Measurements from ENCODE around the gene REPS2. TPM values are rescaled to one million over a fixed set of nuclear protein-coding genes. Genes with fewer than 3 reads are reported as not detected.

REPS2 gene
- total and polyA plus RNA-seq, 4 donors = 1.1 to 7.9 (median 4.0) TPM

DNA sequence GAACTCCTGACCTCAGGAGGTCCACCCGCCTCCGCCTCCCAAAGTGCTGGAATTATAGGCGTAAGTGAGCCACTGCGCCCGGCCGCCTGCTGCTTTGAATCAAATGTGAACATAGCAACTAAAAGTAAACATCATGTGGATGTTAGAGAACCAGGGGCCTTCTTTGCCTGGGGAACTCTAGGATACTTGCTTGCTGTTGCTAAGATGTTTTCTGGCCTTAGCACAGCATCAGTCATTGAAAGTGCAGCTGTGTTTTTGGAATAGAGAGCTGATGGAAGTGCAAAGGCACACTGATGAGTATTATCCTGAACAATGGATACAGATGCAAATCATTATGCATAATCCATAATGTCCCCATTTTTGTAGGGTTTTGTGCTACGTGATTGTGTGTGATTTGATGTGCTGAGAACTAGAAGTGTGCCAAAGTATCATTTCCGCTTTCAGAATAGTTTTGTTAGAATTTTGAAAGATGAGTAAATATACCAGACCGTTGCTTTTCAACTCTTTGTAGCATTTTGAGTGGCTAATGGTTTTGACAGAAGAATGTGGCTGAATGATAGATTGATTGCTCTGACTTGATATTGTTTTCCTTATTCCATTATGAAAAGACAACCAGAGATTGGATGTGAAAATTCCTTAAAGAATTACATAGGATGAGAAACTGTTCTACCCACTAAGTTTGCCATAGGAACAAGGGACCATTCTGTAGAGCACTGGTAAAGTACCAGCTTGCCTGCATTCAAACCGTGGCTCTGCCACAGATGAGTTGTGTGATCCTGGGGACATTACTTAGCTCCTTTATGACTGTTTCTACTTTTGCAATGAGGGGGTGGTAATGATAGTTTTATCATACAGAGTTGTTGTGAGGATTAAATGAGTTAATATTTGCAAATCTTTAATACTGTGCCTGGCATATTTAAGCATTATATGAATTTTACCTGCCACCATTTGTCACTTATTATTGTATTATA is 74.7 kb downstream of the REPS2 start:
- intact Hi-C loops (cut with DNase I) = no loop called here
- ATAC-seq (ENCODE audit: low FRiP score) (no peak), DNase-seq (no peak)

DNA sequence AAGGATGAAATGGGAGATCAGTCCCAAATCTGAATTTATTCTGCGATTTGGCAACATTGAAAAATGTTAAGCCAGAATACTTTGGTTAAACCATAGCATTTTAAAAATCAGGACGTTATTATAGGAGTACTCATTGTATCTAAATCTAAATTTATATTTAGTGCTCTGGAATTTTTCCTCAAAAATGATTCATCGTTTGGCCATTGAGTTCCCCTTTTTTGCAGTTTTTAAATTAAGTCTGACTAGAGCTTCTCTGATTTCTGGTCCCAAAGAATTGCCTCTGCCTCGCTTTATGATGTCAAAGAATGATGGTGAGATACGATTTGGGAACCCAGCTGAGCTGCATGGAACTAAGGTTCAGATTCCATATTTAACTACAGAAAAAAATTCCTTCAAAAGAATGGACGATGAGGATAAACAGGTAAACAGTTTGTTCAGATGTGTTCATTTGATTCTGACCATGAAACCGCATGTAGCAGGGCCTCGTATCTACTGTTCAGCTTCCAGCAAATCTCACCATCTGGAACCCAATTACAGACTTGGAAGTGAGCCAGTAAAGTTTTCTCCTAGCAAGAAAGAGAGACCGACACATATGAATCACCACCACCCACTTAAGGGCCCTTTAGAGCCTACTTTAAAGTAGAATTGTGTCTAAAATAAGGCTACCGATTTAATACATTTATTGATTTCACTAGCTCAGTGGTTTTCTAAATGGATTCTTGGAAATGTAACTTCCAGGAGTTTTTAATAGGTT is 75.6 kb downstream of the REPS2 start:
- no peak for DNase-seq
- H3K9me3 ChIP-seq (ENCODE audit: control insufficient read depth, low read length) = no peaks in the 10 kb centered on the region
- no peak overlapping the region for H3K27ac ChIP-seq (ENCODE audit: low read depth in 1 of 2, low read length in 2 of 2)
- ATAC-seq (ENCODE audit: low FRiP score) = no peak
- no peaks in the 10 kb centered on the region for H3K36me3 ChIP-seq (ENCODE audit: control insufficient read depth in 1 of 2, insufficient read depth in 2 of 2, low read length in 1 of 2)
- 36 to 48% methylated on average over 10 of the region's 10 CpGs for WGBS, 2 donors
- no peaks in the 10 kb centered on the region for H3K27me3 ChIP-seq (ENCODE audit: control insufficient read depth in 1 of 2, insufficient read depth in 2 of 2, low read length in 1 of 2)
- H3K4me3 ChIP-seq (ENCODE audit: low read length in 2 of 2) = no peak overlapping the region
- peaks cover 0 to 4% of the 10 kb centered on the region in 2 donors for H3K4me1 ChIP-seq (ENCODE audit: control insufficient read depth in 1 of 2, insufficient read depth in 2 of 2, low read length in 2 of 2)
- intact Hi-C loops (cut with DNase I) = no loop called here

More for the DNA sequence above, 74.7 kb downstream of the REPS2 start:
- Histone ChIP-seq H3K9me3 (ENCODE audit: control insufficient read depth, low read length) (no peaks in the 10 kb centered on the region), H3K4me3 (ENCODE audit: low read length in 2 of 2) (no peak overlapping the region), H3K36me3 (ENCODE audit: control insufficient read depth in 1 of 2, insufficient read depth in 2 of 2, low read length in 1 of 2) (no peaks in the 10 kb centered on the region), H3K27ac (ENCODE audit: low read depth in 1 of 2, low read length in 2 of 2) (no peak overlapping the region), H3K4me1 (ENCODE audit: control insufficient read depth in 1 of 2, insufficient read depth in 2 of 2, low read length in 2 of 2) (peaks cover 0 to 4% of the 10 kb centered on the region in 2 donors), H3K27me3 (ENCODE audit: control insufficient read depth in 1 of 2, insufficient read depth in 2 of 2, low read length in 1 of 2) (no peaks in the 10 kb centered on the region)
- 82 to 91% methylated on average over 10 of the region's 10 CpGs for WGBS, 2 donors

DNA sequence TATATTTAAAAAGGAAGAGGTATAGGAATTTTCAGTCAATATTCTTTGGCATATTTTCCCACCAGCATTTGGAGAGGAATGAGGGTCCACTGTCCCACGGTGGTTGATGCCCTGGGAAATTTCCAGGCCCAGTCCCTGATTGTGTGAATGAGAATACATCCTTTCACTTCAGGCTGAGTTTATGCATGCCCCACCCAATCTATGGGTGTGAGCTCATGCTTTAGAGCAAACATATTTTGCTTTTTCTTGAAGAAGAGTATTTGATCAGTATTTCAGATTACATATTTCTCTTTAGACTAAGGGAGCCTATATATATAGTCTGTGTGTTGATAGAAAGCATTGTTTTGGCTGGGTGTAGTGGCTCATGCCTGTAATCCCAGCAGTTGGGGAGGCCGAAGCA is 77.2 kb downstream of the REPS2 start:
- no peaks in the 10 kb centered on the region for H3K36me3 ChIP-seq (ENCODE audit: control insufficient read depth in 1 of 2, insufficient read depth in 2 of 2, low read length in 1 of 2)
- H3K4me1 ChIP-seq (ENCODE audit: control insufficient read depth in 1 of 2, insufficient read depth in 2 of 2, low read length in 2 of 2) = peaks cover 0 to 4% of the 10 kb centered on the region in 2 donors
- DNase-seq (no peak), ATAC-seq (ENCODE audit: low FRiP score) (no peak)
- H3K4me3 ChIP-seq (ENCODE audit: low read length in 2 of 2) = no peak overlapping the region
- no peak overlapping the region for H3K27ac ChIP-seq (ENCODE audit: low read depth in 1 of 2, low read length in 2 of 2)
- intact Hi-C loops (cut with DNase I) = no loop called here
- no peaks in the 10 kb centered on the region for H3K9me3 ChIP-seq (ENCODE audit: control insufficient read depth, low read length)
- WGBS, 2 donors = 78 to 91% methylated on average over 2 of the region's 2 CpGs
- H3K27me3 ChIP-seq (ENCODE audit: control insufficient read depth in 1 of 2, insufficient read depth in 2 of 2, low read length in 1 of 2) = no peaks in the 10 kb centered on the region

DNA sequence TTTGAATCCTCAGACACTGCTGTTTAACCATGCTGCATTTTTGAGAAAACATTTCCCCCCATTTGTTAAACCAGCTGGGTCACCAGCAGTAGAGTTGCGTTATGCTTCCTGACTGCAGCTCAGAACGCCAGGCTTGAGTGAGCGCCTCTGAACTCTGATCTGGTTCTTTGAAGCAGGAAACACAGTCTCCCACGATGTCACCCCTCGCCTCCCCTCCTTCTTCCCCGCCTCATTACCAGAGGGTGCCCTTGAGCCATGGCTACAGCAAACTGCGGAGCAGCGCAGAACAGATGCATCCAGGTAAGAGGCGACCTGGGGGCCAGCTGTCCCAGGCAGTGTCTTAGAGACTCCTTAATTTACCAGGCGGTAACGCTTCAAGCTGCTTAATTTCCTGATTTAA is 78.4 kb downstream of the REPS2 start:
- Histone ChIP-seq H3K27me3 (ENCODE audit: control insufficient read depth in 1 of 2, insufficient read depth in 2 of 2, low read length in 1 of 2) (no peaks in the 10 kb centered on the region), H3K27ac (ENCODE audit: low read depth in 1 of 2, low read length in 2 of 2) (no peak overlapping the region), H3K36me3 (ENCODE audit: control insufficient read depth in 1 of 2, insufficient read depth in 2 of 2, low read length in 1 of 2) (no peaks in the 10 kb centered on the region), H3K9me3 (ENCODE audit: control insufficient read depth, low read length) (no peaks in the 10 kb centered on the region), H3K4me3 (ENCODE audit: low read length in 2 of 2) (no peak overlapping the region), H3K4me1 (ENCODE audit: control insufficient read depth in 1 of 2, insufficient read depth in 2 of 2, low read length in 2 of 2) (peaks cover 0 to 4% of the 10 kb centered on the region in 2 donors)
- ATAC-seq (ENCODE audit: low FRiP score) (no peak), DNase-seq (no peak)
- WGBS, 2 donors = 62 to 87% methylated on average over 11 of the region's 11 CpGs
- intact Hi-C loops (cut with DNase I) = no loop called here

DNA sequence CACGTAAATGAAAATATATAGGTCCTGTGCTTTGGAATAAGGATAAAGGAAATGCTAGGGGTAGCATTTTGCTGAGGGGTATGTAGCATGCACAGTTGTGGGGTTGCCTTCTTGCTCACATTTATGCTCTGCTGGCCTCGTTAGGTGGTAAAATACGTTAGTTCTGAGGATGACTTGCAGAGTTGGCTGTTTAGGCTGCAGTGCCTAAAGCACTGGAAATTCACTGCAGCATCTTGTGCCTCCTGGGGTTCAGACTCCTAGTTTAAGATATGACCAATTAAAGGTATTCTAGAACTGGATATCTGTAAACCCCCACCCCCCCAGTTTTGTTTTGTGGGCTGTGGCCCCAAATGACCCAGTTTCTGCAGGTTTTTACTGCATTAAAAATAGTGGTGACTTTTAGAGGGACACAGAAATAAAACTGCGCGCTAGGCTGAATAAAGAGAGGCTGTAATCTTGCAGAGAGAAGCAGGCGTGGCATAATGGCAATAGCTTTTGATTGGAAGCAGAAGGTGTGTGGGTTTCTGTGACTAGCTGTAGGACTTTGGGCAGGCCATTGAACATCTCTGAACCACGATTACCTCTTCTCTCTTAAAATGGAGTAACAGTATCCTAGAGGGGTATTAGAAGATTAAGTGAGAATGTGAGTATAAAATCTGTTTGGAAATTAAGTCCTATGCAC is 79.3 kb downstream of the REPS2 start:
- no peaks in the 10 kb centered on the region for H3K36me3 ChIP-seq (ENCODE audit: control insufficient read depth in 1 of 2, insufficient read depth in 2 of 2, low read length in 1 of 2)
- no peaks in the 10 kb centered on the region for H3K27me3 ChIP-seq (ENCODE audit: control insufficient read depth in 1 of 2, insufficient read depth in 2 of 2, low read length in 1 of 2)
- intact Hi-C loops (cut with DNase I) = no loop called here
- H3K4me1 ChIP-seq (ENCODE audit: control insufficient read depth in 1 of 2, insufficient read depth in 2 of 2, low read length in 2 of 2) = peaks cover 0 to 4% of the 10 kb centered on the region in 2 donors
- DNase-seq (no peak), ATAC-seq (ENCODE audit: low FRiP score) (no peak)
- no peak overlapping the region for H3K27ac ChIP-seq (ENCODE audit: low read depth in 1 of 2, low read length in 2 of 2)
- 75 to 90% methylated on average over 7 of the region's 7 CpGs for WGBS, 2 donors
- H3K9me3 ChIP-seq (ENCODE audit: control insufficient read depth, low read length) = no peaks in the 10 kb centered on the region
- no peak overlapping the region for H3K4me3 ChIP-seq (ENCODE audit: low read length in 2 of 2)

DNA sequence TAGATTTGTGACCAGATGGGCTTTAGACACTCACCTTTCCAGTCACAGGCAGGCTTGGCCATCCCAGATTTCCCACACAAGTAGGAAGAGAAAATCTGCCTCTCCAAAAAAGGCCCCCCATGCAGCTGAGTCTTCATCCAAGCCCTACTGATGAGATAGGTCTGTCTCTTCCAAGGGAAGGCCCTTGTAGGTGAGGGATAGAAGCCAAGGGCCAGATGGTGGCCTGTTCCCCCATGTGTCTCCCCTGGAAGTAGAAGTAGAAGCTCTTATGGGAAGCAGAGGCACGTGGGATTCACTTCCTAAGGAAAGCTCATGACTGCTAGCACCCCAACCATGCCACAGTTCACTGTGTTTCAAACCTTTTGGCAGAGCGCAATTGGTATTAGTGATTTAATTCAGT is 81.5 kb downstream of the REPS2 start:
- Histone ChIP-seq H3K4me1 (ENCODE audit: control insufficient read depth in 1 of 2, insufficient read depth in 2 of 2, low read length in 2 of 2) (peaks cover 0 to 4% of the 10 kb centered on the region in 2 donors), H3K36me3 (ENCODE audit: control insufficient read depth in 1 of 2, insufficient read depth in 2 of 2, low read length in 1 of 2) (no peaks in the 10 kb centered on the region), H3K4me3 (ENCODE audit: low read length in 2 of 2) (no peak overlapping the region), H3K27me3 (ENCODE audit: control insufficient read depth in 1 of 2, insufficient read depth in 2 of 2, low read length in 1 of 2) (no peaks in the 10 kb centered on the region), H3K27ac (ENCODE audit: low read depth in 1 of 2, low read length in 2 of 2) (no peak overlapping the region), H3K9me3 (ENCODE audit: control insufficient read depth, low read length) (no peaks in the 10 kb centered on the region)
- DNase-seq (no peak), ATAC-seq (ENCODE audit: low FRiP score) (no peak)
- 75 to 94% methylated on average over 2 of the region's 2 CpGs for WGBS, 2 donors
- intact Hi-C loops (cut with DNase I) = no loop called here

DNA sequence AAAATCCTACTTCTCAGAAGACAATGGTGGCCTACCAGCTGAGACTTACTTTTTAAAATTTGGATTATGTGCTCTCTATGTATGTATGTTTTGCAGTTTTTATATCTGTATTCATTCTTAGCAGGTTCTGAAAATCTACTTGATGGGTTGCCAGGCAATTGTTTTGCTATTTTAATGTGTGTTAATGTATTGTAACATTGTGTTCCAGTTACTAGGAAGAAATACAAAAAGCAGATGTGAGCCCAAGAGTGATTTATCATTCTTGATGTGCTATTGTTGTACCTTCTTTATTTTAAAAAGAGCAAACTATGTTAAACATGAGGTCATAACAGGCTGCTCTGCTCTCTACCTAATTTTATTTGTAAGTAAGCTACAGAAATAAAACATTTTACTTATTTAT is 81.9 kb downstream of the REPS2 start:
- Histone ChIP-seq H3K27me3 (ENCODE audit: control insufficient read depth in 1 of 2, insufficient read depth in 2 of 2, low read length in 1 of 2) (no peaks in the 10 kb centered on the region), H3K4me3 (ENCODE audit: low read length in 2 of 2) (no peak overlapping the region), H3K27ac (ENCODE audit: low read depth in 1 of 2, low read length in 2 of 2) (no peak overlapping the region), H3K36me3 (ENCODE audit: control insufficient read depth in 1 of 2, insufficient read depth in 2 of 2, low read length in 1 of 2) (no peaks in the 10 kb centered on the region), H3K4me1 (ENCODE audit: control insufficient read depth in 1 of 2, insufficient read depth in 2 of 2, low read length in 2 of 2) (peaks cover 0 to 4% of the 10 kb centered on the region in 2 donors), H3K9me3 (ENCODE audit: control insufficient read depth, low read length) (no peaks in the 10 kb centered on the region)
- ATAC-seq (ENCODE audit: low FRiP score) = no peak
- intact Hi-C loops (cut with DNase I) = no loop called here
- no peak for DNase-seq

DNA sequence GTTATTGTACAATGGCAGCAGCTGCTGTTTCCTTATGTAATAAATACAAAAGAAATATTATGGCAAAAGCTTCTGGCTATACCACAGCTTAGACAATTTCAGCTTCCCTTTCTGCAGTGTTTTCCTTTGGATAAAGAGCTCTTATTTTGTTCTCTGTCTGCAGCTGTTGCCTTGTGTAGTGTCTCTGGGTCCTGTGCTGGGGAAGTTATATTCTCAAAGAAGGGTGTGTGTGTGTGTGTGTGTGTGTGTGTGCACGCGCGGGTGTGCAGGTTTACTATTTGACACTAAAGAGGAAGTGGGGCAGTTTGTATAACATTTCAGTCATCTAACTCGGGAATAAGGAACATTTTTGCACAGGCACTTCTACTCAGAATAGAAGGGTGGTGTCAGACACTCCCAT is 83.6 kb downstream of the REPS2 start:
- 38 to 48% methylated on average over 4 of the region's 4 CpGs for WGBS, 2 donors
- Histone ChIP-seq H3K4me3 (ENCODE audit: low read length in 2 of 2) (no peak overlapping the region), H3K4me1 (ENCODE audit: control insufficient read depth in 1 of 2, insufficient read depth in 2 of 2, low read length in 2 of 2) (peaks cover 0 to 4% of the 10 kb centered on the region in 2 donors), H3K36me3 (ENCODE audit: control insufficient read depth in 1 of 2, insufficient read depth in 2 of 2, low read length in 1 of 2) (no peaks in the 10 kb centered on the region), H3K27me3 (ENCODE audit: control insufficient read depth in 1 of 2, insufficient read depth in 2 of 2, low read length in 1 of 2) (no peaks in the 10 kb centered on the region), H3K9me3 (ENCODE audit: control insufficient read depth, low read length) (no peaks in the 10 kb centered on the region), H3K27ac (ENCODE audit: low read depth in 1 of 2, low read length in 2 of 2) (peak overlapping the region in 1 of 2 donors; percentile 44)
- DNase-seq = no peak
- intact Hi-C loops (cut with DNase I) = loop anchor here in 1 of 2 donors (5.0 kb wide), 1 partner anchor 497 kb away; no protein-coding TSS in a partner anchor
- ATAC-seq (ENCODE audit: low FRiP score) = no peak

Data from aorta (tissue), 5 donors.